Suppressor macrophage (primary cell): ENCODE measurements around the gene PRRX2.

Experiments
- DNase-seq, 4 experiments: peaks; one replicate each; pipeline ENCODE4 v3.0.0-alpha.2; 2020 to 2022

The PRRX2 gene

GRCh38 chr9:129761901-129762369, 96.5 kb downstream of the PRRX2 start:
- peak in 1 of 4 experiments; percentile 13 for DNase-seq

- peak; percentile 81 to 94 (median 89) for DNase-seq
Observed at GRCh38 chr9:129762370-129762984, 97.0 kb downstream of the PRRX2 start.

DNA sequence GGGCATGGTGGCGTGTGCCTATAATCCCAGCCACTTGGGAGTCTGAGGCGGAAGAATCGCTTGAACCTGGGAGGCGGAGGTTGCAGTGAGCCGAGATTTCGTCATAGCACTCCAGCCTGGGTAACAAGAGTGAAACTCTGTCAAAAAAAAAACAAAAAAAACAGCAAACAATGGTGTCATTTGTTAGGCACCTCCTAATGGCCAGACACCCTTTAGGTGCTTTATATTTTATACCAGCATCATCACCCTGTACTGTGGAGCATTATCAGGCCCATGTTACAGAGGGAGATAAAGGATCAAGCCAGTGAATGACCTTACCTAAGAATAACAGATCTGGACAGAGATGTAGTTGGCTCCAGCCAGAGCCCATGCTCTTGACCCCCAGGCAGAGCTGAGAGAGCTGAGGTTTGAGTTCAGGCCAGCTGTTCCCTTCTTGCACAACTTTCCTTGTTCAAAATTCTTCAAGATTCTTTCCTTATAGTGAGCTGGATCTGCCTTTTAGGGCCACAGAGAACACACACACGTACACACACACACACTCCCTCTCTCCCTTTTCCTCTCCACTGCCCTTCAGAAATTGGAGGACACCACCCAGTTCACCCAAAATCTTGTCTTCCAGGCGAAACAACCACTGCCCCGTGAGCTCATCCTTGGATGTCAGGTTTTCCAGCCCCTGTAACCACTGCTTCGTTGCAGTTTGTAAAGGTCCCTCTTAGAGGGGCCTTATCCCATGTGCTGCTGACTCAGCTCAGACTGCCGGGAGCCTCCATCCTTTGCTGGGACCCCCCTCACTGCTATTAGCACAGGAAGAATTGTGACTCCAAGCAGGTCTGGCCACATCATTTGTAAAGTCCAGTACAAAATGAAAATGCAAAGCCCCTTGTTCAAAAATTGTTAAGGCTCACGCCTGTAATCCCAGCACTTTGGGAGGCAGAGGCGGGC, 97.8 kb downstream of the PRRX2 start:
- peak in 2 of 4 experiments; percentile 26 to 31 for DNase-seq

- DNase-seq, result no peak
Observed at GRCh38 chr9:129765764-129766317, 100.4 kb downstream of the PRRX2 start.

- DNase-seq, result no peak
Observed at GRCh38 chr9:129768486-129768885, 103.0 kb downstream of the PRRX2 start.

GRCh38 chr9:129769669-129770068, 104.2 kb downstream of the PRRX2 start:
- no peak for DNase-seq

DNA sequence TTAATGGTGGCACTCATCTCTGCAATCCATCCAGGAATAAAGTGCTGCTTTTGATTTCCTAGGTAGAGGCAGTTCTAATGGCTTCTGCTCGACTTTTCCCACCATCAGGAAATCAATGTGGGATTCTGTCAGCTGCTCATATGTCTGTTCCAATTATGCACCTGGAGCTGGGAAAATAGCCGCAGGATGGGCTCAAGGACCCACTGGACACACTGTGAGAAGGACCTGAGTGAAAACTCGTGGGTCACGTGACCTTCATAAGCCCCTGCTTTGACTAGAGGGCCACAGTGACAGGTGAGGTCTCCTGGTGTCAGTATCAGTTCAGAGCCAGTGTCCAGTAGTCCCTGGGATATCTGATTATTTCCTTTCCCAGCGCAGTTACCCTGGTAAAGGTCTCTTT, 105.3 kb downstream of the PRRX2 start:
- no peak for DNase-seq
